Stimulated activated CD4-positive, alpha-beta T cell treated with anti-CD3 and anti-CD28 coated beads, Interleukin-15, amount 100 ng/mL, for 24 hours (primary cell): ENCODE results near the gene CAVIN4.

Experiments used
- DNase-seq: peaks from one replicate; pipeline ENCODE4 v3.0.0-alpha.2; 2020

The CAVIN4 gene

DNA sequence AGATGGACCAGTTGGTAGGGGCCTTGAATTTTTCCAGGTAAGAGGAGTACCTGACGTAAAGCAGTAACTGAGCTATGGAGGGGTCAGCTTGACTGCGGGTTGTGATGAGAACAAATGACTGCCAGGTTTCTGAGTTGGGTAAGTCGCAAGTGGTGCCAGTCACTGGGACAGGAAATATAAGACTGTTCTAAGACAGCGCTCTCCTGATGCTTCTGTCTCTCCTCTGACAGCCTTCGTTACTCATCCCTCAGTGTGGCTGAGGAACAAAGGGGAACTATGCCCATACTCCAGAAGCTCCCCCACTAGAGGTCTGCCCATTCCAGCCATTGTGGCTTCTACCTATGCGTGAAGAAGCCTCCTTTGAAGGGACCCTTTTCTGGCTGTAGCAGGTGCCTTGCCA is 13.3 kb downstream of the CAVIN4 start:
- no peak for DNase-seq

DNA sequence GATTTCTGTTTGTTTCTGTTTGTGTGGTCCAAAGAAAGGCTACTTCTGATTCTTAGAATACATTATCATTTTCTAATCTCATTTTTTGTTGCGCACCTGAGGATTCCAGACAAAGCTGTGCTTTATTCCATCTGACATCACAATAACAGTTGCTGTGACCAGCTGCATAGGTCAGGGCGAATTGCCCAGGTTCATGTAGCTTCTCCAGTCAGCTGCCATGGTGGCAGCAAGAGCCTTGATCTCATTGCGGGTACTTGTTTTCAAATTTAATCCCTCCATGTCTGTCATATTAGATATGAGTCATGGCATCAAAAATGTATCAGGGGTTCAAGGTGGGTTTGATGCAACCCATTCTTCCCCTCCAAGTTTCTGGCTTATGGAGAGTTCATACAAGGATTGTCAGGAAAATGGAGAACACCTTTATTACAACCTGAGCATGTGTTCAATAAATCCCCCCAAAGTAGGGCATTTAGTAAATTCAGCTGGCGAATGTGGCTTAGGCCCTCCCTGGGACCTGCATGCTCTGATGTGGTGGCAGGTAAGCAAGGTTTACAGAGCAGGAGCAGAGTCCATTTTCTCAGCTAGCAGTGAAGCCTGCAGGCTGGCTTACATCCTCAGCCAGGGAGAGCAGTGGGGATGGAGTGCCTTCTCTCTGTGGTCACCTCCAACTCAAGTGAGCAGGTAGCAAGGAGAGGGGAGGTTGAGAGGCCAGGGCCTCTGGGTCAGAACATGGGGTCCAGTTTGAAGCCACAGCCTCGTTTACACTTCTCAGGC is 13.9 kb downstream of the CAVIN4 start:
- DNase-seq = no peak

DNA sequence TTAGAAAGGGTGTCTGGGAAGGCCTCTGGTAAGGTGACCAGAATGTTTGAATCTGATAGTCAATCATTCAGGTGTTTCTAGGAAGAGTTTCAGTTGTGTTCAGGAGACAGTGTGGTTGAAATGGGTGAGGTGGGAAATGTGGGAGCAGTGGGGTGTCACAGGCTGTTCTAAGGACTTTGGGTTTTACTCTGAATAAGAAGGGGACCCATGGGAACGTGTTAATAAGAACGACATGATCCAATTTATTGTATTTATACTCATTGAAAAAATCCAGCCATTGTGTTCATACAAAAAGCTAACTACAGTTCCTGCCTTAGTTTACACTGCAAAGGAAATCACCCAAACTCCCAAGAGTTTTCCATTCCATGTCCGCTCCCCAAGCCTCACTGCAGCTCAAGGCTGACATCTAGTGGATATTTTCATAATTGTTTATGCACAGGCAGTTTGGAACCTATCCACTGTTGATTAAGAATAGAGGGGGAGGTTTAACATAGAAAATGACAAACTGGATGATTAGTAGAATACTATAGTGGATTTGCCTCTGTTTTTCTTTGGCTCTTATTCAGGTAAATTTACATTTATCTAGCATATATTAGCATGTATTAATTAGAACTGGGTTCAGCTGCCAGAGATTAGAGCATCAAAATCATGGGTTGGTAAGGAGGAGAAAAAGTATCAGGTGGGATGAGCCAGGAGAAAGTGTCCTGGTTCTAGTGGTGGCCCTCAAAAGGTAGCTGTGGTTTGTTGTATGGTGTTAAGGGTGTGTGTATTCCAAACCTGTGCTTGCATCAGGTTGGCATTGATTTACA is 17.7 kb downstream of the CAVIN4 start:
- peak; percentile 24 for DNase-seq

DNA sequence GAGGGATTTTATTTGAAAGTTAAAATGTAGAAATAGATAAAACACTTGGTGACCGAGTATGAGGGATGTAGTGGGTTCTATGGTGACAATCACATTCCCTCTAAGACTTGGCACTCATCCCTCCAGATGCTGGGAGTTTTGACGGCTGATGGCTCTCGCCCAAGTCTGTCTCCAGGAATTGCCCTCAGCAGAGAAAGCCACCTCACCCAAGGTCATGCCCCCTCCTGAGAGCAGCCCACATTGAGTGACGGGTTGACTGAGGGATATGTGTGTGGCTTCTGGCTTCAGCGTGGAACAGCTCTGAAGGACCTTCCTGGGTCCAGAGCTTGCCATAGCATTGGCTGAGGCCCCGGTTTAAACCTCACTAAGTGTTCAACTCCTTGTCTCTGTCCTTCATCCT is 19.4 kb downstream of the CAVIN4 start:
- no peak for DNase-seq

DNA sequence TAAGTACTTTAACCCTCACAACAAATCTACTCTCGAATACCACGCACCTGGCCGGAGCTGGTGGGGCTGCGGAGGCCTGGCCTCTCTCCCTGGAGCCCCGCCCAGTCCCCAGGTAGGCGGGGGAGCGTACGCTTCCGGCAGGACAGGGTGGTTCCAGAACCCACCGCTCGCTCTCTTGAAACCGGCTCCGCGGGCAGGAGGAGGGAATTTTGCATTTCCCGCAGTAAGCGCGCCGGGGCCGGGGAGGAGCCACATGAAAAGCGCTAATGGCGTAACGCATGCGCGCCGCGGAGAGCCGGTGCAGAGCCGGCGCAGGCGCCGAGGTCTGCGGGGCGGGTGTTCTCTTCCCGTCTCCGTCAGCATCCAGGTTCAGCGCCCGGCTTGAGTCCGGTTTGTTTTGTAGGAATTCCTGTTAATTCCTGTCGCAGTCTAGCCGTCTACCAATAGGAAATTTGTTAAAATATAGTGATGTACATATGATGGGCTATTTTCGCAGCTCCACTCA is 20.8 kb downstream of the CAVIN4 start:
- DNase-seq = peak; percentile 88

DNA sequence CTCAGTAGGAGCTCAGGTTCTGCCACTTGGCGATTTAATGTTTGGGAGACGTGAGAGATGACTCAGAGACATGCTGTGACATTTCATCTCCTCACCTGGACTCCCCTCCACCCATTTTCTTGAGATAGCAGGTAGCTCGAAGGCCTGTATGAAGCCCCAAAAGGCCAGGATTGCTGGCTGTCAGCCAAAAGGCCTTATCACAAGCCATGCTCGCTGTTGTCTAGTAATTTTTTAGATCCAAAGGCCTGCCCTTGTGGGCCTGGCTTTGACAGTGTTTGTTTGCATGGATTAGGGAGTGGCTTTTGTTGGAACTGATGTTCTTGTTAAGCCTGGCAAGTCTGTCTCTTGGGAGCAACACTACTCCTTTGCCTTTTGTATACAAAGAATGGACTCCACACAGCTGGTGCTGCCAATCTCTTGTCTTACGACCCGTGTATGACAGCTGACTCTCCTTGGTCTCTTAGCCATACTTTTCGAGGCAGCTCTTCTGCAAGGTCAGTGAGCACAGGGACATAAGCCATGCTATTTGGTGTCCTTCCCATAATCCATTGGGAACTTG is 22.7 kb downstream of the CAVIN4 start:
- no peak for DNase-seq

DNA sequence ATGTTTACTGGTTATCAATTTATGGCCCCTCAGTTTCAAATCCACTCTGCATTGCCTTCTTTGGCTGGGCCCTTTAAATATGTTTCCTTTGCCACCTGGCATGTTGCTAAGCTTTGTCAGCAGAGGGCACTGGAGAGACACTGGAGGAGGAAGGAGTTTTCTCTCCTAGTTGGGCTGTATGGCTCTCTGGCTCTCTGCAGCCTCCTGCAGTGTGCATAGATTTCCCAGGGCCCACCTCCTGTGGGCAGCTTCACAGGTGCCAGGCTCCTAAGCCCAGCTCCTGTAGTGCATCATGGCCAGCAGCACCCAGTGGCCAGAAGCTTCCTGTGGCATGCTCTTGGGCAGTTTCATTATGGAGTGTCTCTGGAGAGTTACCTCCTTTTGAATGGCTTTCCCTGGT is 23.3 kb downstream of the CAVIN4 start:
- DNase-seq = peak; percentile 48

DNA sequence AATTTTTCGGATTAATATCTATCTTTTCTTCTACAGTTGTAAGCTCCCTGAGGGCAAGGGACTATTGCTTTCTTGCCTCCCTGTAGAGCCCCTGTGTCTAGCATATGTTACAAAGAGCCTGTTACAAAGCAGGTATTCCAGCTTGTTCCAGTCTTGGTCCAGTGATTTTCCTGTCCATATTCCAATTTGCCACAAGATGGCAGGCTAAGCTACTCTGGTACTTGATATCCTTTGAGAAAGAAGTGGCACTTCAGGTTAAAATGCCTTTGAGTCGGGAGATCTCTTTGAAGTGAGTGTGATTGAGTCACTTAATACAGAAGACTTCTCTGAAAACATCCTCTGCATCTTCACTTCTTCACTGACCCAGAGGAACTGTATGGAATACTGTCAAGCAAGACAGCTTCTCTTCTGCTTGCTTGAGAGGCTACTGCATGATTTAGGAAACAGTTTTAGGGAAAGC is 24.5 kb downstream of the CAVIN4 start:
- DNase-seq = no peak

DNA sequence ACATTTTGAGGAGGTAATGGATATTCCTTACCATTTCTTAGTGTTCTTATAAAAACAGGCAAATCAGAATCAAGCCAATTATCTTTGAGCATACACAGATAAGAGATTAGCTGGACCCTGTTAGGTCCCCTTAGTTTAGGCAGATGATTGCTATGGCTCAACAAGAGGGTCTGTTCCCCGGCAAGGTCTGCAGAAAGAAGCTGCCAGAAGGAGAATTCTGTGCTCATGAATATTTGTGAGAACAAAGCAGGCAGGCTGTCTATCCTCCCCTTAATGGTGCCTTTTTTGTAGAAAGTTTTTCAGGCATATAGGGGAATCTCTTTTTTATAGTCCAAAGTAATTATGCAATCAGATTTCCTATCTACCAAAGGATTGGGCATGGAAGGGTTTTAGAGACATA is 27.5 kb downstream of the CAVIN4 start:
- no peak for DNase-seq

DNA sequence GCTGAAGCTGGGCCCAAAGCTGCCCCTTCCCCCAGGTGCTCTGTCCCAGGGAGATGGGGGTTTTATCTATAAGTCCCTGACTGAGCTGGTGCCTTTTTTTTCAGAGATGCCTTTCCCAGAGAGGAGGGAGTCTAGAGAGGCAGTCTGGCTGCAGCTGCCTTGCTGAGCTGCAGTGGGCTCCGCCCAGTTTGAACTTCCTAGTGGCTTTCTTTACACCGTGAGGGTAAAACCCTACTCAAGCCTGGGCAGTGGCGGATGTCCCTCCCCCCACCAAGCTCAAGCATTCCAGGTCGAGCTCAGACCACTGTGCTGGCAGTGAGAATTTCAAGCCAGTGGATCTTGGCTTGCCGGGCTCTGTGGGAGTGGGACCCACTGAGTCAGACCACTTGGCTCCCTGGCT is 41.3 kb downstream of the CAVIN4 start:
- DNase-seq = no peak

DNA sequence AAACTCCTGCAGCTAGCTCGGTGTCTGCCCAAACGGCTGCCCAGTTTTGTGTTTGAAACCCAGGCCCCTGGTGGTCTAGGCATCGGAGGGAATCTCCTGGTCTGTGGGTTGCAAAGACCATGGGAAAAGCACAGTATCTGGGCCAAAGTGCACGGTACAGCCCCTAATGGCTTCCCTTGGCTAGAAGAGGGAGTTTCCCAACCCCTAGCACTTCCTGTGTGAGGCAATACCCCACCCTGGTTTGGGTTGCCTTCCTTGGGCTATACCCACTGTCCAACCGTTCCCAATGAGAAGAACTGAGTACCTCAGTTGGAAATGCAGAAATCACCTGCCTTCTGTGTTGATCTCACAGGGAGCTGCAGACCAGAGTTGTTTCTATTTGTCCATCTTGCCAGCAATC is 41.8 kb downstream of the CAVIN4 start:
- DNase-seq = no peak

DNA sequence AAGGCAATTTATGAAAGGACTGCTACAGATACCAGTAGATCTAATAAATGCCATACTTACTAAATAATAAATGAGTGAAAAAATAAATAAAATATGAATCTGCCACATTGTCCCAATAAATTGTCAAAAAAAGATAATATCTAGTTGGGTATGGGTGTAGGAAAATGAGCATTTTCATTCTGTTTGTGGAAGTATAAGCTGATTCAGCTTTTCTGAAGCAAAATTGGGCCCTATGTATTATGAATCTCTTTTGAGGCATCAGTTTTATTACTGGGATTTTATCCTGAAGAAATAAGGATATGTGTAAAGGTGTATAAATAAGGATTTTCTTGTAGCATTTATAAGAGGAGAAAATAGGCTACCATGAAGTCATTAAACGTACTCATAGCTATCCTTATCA is 46.1 kb downstream of the CAVIN4 start:
- DNase-seq = no peak

DNA sequence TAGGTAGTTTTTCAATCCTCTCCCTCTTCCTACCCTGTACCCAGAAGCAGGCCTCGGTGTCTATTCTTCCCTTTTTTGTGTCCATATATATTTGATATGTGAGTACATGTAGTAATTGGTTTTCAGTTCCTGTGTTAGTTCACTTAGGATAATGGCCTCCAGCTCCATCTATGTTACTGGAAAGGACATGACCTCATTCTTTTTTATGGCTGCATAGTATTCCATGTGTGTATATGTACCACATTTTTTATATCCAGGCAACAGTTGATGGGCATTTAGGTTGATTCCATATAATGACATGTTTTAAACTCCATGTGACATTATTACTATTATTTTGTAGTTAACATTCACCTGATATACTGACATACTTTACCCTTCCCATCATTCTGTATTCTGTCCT is 49.1 kb downstream of the CAVIN4 start:
- no peak for DNase-seq

DNA sequence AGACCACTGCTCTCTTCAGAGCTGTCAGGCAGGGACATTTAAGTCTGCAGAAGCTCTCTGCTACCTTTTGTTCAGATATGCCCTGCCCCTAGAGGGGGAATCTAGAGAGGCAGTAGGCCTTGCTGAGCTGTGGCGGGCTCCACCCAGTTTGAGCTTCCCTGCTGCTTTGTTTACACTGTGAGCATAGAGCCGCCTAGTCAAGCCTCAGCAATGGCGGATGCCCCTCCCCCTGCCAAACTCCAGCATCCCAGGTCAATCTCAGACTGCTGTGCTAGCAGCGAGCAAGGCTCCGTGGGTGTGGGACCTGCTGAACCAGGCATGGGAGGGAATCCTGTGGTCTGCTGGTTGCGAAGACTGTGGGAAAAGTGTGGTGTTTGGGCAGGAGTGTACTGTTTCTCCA is 59.9 kb downstream of the CAVIN4 start:
- no peak for DNase-seq
